Measurements from ENCODE around the gene EREG. TPM values are rescaled to one million over a fixed set of nuclear protein-coding genes. Genes with fewer than 3 reads are reported as not detected.

EREG gene
- total RNA-seq, 1 donor from 2014 or later = not detected

GRCh38 chr4:74357965-74358364, 7.0 kb upstream of the EREG start:
- no peak for TF ChIP-seq CTCF (IDR thresholded peaks at IDR 0.05; ENCODE audit: unreplicated experiment)
- Mint-ChIP-seq H3K27me3 (ENCODE audit: unreplicated experiment) (no peaks in the 10 kb centered on the region), H3K4me3 (ENCODE audit: unreplicated experiment) (no peak overlapping the region), H3K27ac (ENCODE audit: unreplicated experiment) (no peak overlapping the region), H3K4me1 (ENCODE audit: unreplicated experiment) (no peaks in the 10 kb centered on the region), H3K9me3 (ENCODE audit: unreplicated experiment) (no peaks in the 10 kb centered on the region), H3K36me3 (ENCODE audit: low read depth, unreplicated experiment) (no peaks in the 10 kb centered on the region)
- no peak for DNase-seq (ENCODE audit: low spot score)

- Mint-ChIP-seq H3K9me3 (ENCODE audit: unreplicated experiment) (no peaks in the 10 kb centered on the region), H3K4me3 (ENCODE audit: unreplicated experiment) (no peak overlapping the region), H3K27ac (ENCODE audit: unreplicated experiment) (no peak overlapping the region), H3K36me3 (ENCODE audit: low read depth, unreplicated experiment) (no peaks in the 10 kb centered on the region), H3K4me1 (ENCODE audit: unreplicated experiment) (peaks cover 7% of the 10 kb centered on the region), H3K27me3 (ENCODE audit: unreplicated experiment) (peaks cover 4% of the 10 kb centered on the region)
- no peak for TF ChIP-seq CTCF (IDR thresholded peaks at IDR 0.05; ENCODE audit: unreplicated experiment)
- no peak for DNase-seq (ENCODE audit: low spot score)
Measured at GRCh38 chr4:74361671-74362070, 3.3 kb upstream of the EREG start.

- TF ChIP-seq CTCF (IDR thresholded peaks at IDR 0.05; ENCODE audit: unreplicated experiment) = no peak
- H3K9me3 Mint-ChIP-seq (ENCODE audit: unreplicated experiment) = no peaks in the 10 kb centered on the region
- H3K4me1 Mint-ChIP-seq (ENCODE audit: unreplicated experiment) = peaks cover 7% of the 10 kb centered on the region
- H3K4me3 Mint-ChIP-seq (ENCODE audit: unreplicated experiment) = no peak overlapping the region
- DNase-seq (ENCODE audit: low spot score) = no peak
- no peaks in the 10 kb centered on the region for H3K36me3 Mint-ChIP-seq (ENCODE audit: low read depth, unreplicated experiment)
- peaks cover 4% of the 10 kb centered on the region for H3K27me3 Mint-ChIP-seq (ENCODE audit: unreplicated experiment)
- H3K27ac Mint-ChIP-seq (ENCODE audit: unreplicated experiment) = no peak overlapping the region
Measured at GRCh38 chr4:74362347-74362746, 2.6 kb upstream of the EREG start.

- no peak overlapping the region for H3K27ac Mint-ChIP-seq (ENCODE audit: unreplicated experiment)
- no peak for DNase-seq (ENCODE audit: low spot score)
- H3K36me3 Mint-ChIP-seq (ENCODE audit: low read depth, unreplicated experiment) = no peaks in the 10 kb centered on the region
- peaks cover 4% of the 10 kb centered on the region for H3K27me3 Mint-ChIP-seq (ENCODE audit: unreplicated experiment)
- no peaks in the 10 kb centered on the region for H3K9me3 Mint-ChIP-seq (ENCODE audit: unreplicated experiment)
- peak overlapping the region; percentile 87 for H3K4me3 Mint-ChIP-seq (ENCODE audit: unreplicated experiment)
- TF ChIP-seq CTCF (IDR thresholded peaks at IDR 0.05; ENCODE audit: unreplicated experiment) = no peak
- peaks cover 7% of the 10 kb centered on the region for H3K4me1 Mint-ChIP-seq (ENCODE audit: unreplicated experiment)
Measured at GRCh38 chr4:74364256-74364651, 691 bp upstream of the EREG start.

- Mint-ChIP-seq H3K27ac (ENCODE audit: unreplicated experiment) (no peak overlapping the region), H3K36me3 (ENCODE audit: low read depth, unreplicated experiment) (no peaks in the 10 kb centered on the region), H3K4me3 (ENCODE audit: unreplicated experiment) (no peak overlapping the region), H3K27me3 (ENCODE audit: unreplicated experiment) (peaks cover 4% of the 10 kb centered on the region), H3K4me1 (ENCODE audit: unreplicated experiment) (peaks cover 7% of the 10 kb centered on the region), H3K9me3 (ENCODE audit: unreplicated experiment) (no peaks in the 10 kb centered on the region)
- no peak for DNase-seq (ENCODE audit: low spot score)
- TF ChIP-seq CTCF (IDR thresholded peaks at IDR 0.05; ENCODE audit: unreplicated experiment) = no peak
Measured at GRCh38 chr4:74365761-74366160, 816 bp downstream of the EREG start.
